NCI-H2107 treated with DMSO at 0.1 percent for 48 hours (cell line): Measurements from ENCODE around the gene TGFBR2.

Experiments used
- DNase-seq: peaks from one replicate; lab custom pipeline; 2025; ENCODE audit not compliant: unreplicated experiment; lab: John Stamatoyannopoulos, UW

The TGFBR2 gene

DNA sequence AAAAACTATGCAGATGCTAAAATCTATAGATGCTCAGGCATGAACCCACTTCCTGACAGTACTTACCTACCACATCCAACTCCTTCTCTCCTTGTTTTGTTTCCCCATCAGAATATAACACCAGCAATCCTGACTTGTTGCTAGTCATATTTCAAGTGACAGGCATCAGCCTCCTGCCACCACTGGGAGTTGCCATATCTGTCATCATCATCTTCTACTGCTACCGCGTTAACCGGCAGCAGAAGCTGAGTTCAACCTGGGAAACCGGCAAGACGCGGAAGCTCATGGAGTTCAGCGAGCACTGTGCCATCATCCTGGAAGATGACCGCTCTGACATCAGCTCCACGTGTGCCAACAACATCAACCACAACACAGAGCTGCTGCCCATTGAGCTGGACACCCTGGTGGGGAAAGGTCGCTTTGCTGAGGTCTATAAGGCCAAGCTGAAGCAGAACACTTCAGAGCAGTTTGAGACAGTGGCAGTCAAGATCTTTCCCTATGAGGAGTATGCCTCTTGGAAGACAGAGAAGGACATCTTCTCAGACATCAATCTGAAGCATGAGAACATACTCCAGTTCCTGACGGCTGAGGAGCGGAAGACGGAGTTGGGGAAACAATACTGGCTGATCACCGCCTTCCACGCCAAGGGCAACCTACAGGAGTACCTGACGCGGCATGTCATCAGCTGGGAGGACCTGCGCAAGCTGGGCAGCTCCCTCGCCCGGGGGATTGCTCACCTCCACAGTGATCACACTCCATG is 65.3 kb downstream of the TGFBR2 start:
- no peak for DNase-seq

- DNase-seq = no peak
Measured at GRCh38 chr3:30672287-30672735, 65.9 kb downstream of the TGFBR2 start.

- DNase-seq = no peak
Measured at GRCh38 chr3:30672959-30673358, 66.6 kb downstream of the TGFBR2 start.

DNA sequence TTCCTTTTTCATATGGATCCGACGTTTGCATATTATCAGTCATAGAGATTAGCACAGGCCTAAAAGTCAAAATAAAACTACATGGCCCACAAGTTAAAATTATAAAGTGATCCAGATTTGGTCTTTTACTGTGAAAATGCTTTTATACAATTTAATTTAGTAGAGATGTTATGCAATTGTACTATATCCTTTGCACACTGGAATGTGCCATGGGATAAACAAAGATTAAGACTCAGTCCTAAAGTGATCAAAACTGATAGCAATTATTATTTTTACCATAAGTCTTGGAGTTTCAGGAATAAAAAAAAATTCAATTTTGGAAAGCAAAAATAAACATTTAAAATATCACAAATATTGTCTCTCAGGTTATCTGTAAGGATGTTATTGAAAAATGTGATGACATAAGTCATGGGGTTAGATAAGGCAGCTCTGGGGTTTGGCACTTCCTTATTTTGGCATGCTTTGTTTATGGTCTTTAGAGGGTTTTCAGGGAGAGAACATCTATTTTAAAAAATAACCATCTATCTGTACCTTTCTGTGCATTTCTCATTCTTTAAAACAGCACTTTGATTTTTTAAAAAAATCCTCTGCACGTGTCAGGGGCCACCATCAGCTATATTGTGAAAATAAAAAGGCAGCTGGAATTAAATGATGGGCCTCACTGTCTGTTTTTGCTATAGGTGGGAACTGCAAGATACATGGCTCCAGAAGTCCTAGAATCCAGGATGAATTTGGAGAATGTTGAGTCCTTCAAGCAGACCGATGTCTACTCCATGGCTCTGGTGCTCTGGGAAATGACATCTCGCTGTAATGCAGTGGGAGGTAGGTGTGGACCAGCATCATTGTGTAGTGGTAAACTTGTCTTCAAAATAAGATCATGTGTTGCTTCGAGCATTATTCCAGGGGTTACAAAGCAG is 67.3 kb downstream of the TGFBR2 start:
- no peak for DNase-seq

DNA sequence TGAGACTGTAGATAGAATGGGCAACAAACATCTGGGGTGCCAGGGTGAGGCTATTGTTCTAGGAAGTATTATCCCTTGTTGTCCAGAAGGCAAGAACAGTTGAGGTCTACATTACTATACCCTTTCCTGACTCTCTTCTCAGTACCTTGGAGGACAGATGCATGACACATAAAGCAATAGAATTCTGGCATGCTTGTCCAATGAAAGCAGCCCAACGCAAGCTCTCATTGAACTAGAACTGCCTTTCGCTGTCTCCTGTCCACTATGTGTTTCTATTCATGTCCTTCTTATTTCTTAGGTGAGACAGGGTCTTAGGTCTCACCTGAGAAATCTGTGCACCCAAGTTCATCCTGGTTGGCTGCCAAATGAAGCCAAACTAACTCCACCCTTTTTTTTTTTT is 68.6 kb downstream of the TGFBR2 start:
- DNase-seq = no peak

DNA sequence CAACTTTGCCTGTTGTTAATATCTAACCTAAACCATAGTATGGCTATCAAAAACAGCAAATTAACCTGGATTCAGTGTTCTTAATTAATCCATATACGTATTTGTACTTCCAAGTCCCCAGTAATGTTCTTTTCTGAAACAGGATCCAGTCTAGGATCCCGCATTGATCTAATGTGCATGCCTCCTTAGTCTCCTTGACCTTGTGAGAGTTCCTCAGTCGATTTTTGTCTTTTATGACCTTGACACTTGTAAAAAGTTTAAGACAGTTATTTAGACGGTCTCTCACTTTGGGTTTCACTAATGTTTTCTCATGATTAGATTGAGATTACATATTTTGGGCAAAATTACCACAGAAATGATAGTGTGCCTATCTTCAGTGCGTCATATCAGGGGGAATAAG is 69.4 kb downstream of the TGFBR2 start:
- DNase-seq = no peak

DNA sequence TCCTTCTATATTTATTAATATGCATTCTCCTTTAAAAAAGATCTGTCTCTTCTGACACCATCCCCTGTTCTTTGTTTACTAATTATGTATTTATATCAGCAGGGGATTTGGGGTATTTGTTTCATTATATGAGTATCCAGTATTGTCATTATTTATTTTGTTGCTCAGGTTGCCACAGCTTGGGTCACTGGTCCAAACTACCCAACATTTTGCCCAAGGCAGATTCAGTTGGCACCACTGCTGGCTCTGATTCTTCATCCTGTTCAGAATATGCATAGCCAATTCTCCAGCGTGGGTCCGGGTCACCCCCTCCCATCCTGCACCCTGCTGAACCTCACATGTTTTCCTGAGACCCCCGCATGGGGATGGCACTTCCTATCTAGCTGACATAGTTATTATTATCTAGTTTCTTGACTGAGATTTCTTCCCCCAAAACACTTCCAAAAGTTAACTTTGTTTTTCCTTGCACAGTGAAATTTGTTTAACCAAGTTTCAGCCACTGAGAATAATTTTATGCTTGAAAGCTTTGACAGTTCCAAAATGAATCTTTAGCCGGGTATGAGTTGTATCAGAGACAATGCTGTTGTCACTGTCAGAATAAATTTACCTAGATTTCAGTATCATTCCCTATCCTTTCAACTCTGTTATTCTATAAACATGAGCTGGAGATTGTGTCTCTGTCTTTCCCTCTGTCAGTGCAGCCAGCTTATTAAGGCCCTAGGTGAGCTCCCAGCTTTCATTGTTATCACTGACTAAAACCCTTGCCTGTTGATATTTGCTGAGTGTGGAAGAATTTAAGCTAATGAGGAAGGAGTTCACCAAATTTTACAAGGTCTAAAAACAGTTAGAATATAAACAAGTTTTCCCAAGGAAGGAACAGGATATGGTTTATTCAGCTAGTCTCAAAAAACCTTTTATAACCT is 70.3 kb downstream of the TGFBR2 start:
- no peak for DNase-seq

GRCh38 chr3:30677347-30677685 is 70.9 kb downstream of the TGFBR2 start:
- no peak for DNase-seq

DNA sequence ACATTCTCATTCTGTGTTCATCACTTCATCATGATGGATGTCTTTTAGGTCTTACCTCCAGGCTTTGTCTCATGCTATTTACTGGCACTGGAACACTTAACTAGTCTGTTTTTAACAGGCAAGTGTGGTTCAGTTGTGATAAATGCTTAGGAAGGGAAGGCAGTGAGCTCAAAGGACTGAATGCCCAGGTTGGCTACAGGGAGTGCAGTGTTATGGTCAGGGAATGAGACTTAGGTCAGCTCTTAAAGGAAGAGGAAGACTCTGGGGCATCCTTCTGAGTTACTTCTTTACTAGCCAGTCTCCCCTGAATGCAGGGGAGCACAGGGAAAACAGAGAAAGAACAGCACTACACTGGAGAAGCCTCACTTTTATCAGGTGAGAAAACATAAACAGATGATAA is 72.6 kb downstream of the TGFBR2 start:
- no peak for DNase-seq

DNA sequence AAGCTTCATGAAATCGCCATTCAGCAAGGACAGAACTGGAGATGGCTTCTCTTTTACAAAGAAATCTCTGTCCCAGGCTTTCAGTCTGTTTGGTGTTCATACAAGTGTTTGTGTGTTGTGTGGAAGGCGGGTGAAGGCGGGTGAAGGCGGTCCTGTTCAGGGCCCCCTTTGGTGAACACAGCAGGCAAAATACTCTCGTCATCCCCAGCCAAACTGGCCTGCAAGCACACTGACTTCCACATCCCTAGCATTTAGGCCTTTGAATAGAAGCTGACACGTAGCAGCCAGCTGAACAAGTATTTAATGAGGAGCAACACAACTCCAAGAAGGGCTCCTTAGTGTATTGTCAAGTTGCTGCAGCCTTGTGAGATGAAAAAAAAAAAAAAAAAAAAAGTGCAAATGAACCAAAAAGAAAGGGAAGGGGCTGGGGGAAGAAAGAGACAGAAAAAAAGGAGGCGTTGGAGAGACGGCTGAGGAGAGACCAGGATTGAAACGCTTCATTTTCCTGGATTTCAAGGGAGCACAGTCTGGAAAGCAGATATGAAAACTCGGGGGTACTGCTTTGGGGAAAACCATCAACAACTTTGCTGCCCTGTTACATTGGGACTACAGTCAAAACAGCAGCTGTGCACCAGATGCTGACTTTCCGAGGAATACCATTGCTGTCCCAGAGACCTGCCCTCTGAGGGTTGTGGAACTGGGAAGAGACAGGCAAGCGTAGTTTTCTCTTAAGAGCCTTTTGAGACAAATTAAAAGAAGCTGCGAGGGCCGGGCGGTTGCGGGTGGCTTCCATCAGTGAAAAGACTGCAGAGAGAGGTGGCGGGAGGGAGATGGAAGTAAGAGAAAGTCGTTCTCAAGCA is 74.6 kb downstream of the TGFBR2 start:
- DNase-seq = no peak

DNA sequence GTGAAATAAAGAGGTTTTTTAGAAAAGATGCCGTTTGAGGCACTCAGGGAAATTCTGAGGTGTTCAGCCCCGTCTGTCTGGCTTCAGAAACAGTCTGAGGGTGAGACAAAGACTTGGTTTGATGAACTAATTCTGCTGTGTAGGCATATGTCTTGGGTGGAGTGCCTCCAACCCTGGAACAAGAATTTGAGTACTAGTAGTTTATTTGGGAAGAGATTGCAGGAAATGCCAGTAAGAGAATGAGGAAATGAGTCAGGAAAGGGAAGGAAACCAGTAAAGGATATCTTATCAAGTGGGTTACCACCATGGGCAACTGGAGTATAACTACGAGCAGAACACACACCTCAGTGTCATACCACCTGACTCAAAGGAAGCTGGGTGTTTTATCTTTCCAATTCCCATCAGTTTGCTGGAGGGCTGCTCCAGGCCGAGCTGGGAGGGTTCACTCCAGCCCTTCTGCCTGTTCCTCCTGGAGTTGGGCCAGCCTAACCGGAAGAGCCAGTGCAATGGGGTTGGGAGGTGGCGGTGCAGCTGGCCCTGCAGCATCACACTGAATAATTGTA is 75.3 kb downstream of the TGFBR2 start:
- DNase-seq = no peak

DNA sequence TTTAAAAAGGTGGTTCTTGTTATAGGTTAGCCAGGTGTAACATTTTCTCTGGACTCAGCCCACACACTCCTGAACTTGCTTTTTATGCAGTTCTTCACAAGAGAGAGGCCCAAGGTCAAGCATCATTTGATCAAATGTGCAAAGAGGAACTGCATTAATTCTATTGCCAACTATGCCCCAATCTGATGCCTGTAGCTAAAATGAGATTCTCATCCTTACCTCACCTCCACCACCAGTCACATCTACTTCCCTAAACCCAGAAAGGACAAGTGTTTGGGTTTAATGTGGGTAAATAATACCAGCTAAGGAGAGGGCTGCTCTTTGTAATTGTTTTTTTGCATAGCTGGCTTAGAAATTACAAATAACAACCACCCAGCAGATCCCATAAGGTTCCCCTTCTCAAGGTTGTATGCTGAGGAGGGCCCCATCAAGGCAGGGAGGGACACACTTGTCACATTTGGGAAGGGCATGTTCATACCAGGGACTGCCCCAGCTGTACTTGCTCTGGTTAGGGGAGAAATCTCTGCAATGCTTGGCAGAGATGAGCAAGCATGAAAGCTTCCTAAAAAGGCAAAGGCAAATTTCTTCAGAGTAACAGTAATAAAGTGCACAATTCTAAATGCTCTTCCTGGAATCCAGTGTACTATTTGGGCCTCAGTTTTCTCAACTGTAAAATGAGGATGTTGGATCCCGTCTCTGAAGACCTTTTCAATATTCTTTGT is 76.2 kb downstream of the TGFBR2 start:
- no peak for DNase-seq

DNA sequence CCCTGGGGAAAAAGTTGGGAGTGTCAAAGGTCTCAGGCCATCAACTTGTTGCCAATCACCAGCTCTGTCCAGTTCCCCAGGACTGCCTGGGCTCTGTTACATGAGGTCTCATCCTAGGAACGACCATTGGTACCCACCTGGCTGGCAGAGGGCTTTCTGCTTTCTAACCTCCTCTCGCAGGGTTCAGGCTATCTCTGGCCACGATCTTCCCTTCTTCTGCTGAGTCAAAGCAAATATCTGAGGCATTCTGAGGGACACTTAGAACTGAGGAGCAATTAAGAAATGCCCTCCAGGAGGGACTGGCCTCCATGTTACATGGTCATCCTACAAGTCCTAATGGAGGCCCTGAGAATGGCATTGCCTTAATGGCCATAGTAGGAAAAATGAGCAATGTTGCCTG is 77.4 kb downstream of the TGFBR2 start:
- no peak for DNase-seq

GRCh38 chr3:30684356-30684755 is 78.0 kb downstream of the TGFBR2 start:
- no peak for DNase-seq

GRCh38 chr3:30685267-30685667 is 78.9 kb downstream of the TGFBR2 start:
- DNase-seq = no peak

GRCh38 chr3:30686176-30686575 is 79.8 kb downstream of the TGFBR2 start:
- no peak for DNase-seq

- no peak for DNase-seq
Measured at GRCh38 chr3:30686799-30687198, 80.4 kb downstream of the TGFBR2 start.

DNA sequence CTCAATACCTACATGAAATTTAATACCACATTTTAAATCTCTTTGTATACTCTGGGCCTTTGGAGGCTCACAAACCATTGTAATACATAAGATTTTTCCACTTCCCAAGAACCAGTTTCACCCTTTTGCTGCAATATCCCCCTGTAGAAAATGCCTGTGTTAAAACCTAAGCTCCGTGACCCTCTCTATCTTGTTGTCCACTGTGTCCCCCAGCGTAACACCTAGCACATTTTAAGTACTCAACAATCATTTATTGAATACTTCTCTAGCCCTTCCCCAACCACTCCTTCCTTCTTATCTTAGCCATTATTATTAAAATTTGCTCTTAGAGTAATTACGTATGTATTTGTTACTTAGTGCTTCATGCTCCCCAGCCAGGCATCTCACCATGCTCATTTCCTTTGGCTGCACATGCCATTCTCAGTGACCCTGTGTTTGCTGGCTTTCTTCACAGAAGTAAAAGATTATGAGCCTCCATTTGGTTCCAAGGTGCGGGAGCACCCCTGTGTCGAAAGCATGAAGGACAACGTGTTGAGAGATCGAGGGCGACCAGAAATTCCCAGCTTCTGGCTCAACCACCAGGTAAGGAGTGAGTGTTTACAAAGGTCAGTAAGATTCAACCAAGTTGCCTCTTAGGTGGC is 81.6 kb downstream of the TGFBR2 start:
- no peak for DNase-seq
